Skeletal muscle satellite cell (primary cell): ENCODE data around the gene UTP4.

Source experiments
- H3K27me3 ChIP-seq: 2 replicates; pipeline ENCODE4 v1.7.0; 2013; ENCODE audit warnings: low read length; ENCODE audit not compliant: control insufficient read depth, insufficient read depth
- H3K36me3 ChIP-seq: 2 replicates; pipeline ENCODE4 v1.7.0; 2013; ENCODE audit warnings: mild to moderate bottlenecking, control low read depth, low read length; ENCODE audit not compliant: insufficient read depth
- H3K4me1 ChIP-seq: 2 replicates; pipeline ENCODE4 v1.7.0; 2013; ENCODE audit warnings: low read length; ENCODE audit not compliant: control insufficient read depth, insufficient read depth
- H3K4me2 ChIP-seq: 2 replicates; pipeline ENCODE4 v1.7.0; 2013; ENCODE audit warnings: mild to moderate bottlenecking, low read length
- H3K4me3 ChIP-seq: 2 replicates; pipeline ENCODE4 v1.7.0; 2013; ENCODE audit warnings: low read length
- H3K9ac ChIP-seq: 2 replicates; pipeline ENCODE4 v1.7.0; 2013; ENCODE audit warnings: mild to moderate bottlenecking, low read depth, low read length, moderate library complexity
- H3K9me3 ChIP-seq: replicated peaks from 2 replicates; pipeline ENCODE4 v1.7.0; 2013; ENCODE audit warnings: mild to moderate bottlenecking, control low read depth, low read length

Gene UTP4

GRCh38 chr16:69111876-69112230 is 20.6 kb upstream of the UTP4 start:
- no peak overlapping the region for H3K4me3 ChIP-seq
- H3K27me3 ChIP-seq, result peaks cover 18% of the 10 kb centered on the region
- H3K9me3 ChIP-seq, result no peaks in the 10 kb centered on the region
- peaks cover 25% of the 10 kb centered on the region for H3K36me3 ChIP-seq
- H3K4me1 ChIP-seq, result peaks cover 10% of the 10 kb centered on the region
- no peak overlapping the region for H3K9ac ChIP-seq
- H3K4me2 ChIP-seq, result no peak overlapping the region

GRCh38 chr16:69112285-69113129 is 19.9 kb upstream of the UTP4 start:
- H3K36me3 ChIP-seq, result peaks cover 25% of the 10 kb centered on the region
- peaks cover 4% of the 10 kb centered on the region for H3K4me1 ChIP-seq
- H3K9me3 ChIP-seq, result no peaks in the 10 kb centered on the region
- no peak overlapping the region for H3K9ac ChIP-seq
- H3K4me3 ChIP-seq, result no peak overlapping the region
- H3K27me3 ChIP-seq, result peaks cover 12% of the 10 kb centered on the region
- no peak overlapping the region for H3K4me2 ChIP-seq

- peaks cover 5% of the 10 kb centered on the region for H3K27me3 ChIP-seq
- H3K4me2 ChIP-seq, result no peak overlapping the region
- no peak overlapping the region for H3K9ac ChIP-seq
- peaks cover 25% of the 10 kb centered on the region for H3K36me3 ChIP-seq
- H3K4me3 ChIP-seq, result no peak overlapping the region
- H3K9me3 ChIP-seq, result no peaks in the 10 kb centered on the region
- no peaks in the 10 kb centered on the region for H3K4me1 ChIP-seq
Measured at GRCh38 chr16:69113216-69113615, 19.2 kb upstream of the UTP4 start.

DNA sequence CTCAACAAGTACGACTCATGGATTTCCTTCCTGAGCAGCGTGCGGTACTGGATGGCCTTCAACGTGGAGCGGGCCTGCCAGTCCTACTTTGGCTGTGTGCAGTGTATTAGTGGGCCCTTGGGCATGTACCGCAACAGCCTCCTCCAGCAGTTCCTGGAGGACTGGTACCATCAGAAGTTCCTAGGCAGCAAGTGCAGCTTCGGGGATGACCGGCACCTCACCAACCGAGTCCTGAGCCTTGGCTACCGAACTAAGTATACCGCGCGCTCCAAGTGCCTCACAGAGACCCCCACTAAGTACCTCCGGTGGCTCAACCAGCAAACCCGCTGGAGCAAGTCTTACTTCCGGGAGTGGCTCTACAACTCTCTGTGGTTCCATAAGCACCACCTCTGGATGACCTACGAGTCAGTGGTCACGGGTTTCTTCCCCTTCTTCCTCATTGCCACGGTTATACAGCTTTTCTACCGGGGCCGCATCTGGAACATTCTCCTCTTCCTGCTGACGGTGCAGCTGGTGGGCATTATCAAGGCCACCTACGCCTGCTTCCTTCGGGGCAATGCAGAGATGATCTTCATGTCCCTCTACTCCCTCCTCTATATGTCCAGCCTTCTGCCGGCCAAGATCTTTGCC is 18.0 kb upstream of the UTP4 start:
- Histone ChIP-seq H3K36me3 (peaks cover 35% of the 10 kb centered on the region), H3K9ac (no peak overlapping the region), H3K27me3 (no peaks in the 10 kb centered on the region), H3K4me3 (no peak overlapping the region), H3K4me2 (no peak overlapping the region), H3K9me3 (no peaks in the 10 kb centered on the region), H3K4me1 (no peaks in the 10 kb centered on the region)

- Histone ChIP-seq H3K9ac (no peak overlapping the region), H3K27me3 (no peaks in the 10 kb centered on the region), H3K36me3 (peaks cover 38% of the 10 kb centered on the region), H3K4me1 (no peaks in the 10 kb centered on the region), H3K9me3 (no peaks in the 10 kb centered on the region), H3K4me2 (no peak overlapping the region), H3K4me3 (no peak overlapping the region)
Measured at GRCh38 chr16:69114976-69115355, 17.5 kb upstream of the UTP4 start.

DNA sequence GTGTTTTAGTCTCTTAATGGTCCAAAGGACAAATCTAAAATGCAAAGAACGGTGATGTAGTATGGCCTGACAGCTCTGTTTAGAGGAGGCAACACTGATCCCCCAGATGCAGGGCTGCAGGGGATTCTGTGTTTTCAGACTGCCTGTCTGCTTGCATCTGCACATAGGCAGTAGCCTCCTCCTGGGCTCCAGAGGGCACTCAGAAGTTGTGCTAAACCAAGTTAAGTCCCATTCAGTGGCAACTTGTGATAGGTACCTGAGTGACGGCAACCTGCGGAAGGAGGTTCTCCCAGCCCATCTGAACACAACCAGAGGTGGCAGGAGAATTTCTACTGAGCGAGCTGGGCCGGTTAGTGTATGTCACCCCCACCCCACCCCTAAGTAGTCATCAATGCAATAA is 17.1 kb upstream of the UTP4 start:
- H3K9ac ChIP-seq, result no peak overlapping the region
- H3K27me3 ChIP-seq, result no peaks in the 10 kb centered on the region
- H3K4me1 ChIP-seq, result no peaks in the 10 kb centered on the region
- H3K4me2 ChIP-seq, result no peak overlapping the region
- peaks cover 42% of the 10 kb centered on the region for H3K36me3 ChIP-seq
- no peak overlapping the region for H3K4me3 ChIP-seq
- no peaks in the 10 kb centered on the region for H3K9me3 ChIP-seq

DNA sequence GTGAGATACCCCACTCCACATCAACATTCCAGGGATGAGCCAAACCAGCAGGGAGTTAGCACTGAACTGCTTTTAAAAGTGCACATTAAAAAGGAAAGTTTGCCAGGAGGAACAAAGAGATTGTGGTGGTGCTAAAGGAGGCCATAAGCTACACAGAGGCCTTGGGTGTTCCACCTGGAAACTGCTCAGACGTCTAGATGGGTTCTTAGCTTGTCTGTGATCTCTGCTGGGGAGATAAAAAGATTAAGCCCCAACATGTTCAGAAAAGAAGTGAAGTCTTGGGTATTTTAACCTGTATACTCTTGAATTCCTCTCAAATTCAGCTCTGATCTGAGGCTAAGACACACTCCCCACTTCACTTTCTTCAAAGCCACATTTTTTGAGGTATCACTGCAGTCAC is 16.6 kb upstream of the UTP4 start:
- no peaks in the 10 kb centered on the region for H3K9me3 ChIP-seq
- H3K9ac ChIP-seq, result no peak overlapping the region
- no peak overlapping the region for H3K4me2 ChIP-seq
- H3K36me3 ChIP-seq, result peaks cover 43% of the 10 kb centered on the region
- H3K27me3 ChIP-seq, result no peaks in the 10 kb centered on the region
- no peaks in the 10 kb centered on the region for H3K4me1 ChIP-seq
- no peak overlapping the region for H3K4me3 ChIP-seq

DNA sequence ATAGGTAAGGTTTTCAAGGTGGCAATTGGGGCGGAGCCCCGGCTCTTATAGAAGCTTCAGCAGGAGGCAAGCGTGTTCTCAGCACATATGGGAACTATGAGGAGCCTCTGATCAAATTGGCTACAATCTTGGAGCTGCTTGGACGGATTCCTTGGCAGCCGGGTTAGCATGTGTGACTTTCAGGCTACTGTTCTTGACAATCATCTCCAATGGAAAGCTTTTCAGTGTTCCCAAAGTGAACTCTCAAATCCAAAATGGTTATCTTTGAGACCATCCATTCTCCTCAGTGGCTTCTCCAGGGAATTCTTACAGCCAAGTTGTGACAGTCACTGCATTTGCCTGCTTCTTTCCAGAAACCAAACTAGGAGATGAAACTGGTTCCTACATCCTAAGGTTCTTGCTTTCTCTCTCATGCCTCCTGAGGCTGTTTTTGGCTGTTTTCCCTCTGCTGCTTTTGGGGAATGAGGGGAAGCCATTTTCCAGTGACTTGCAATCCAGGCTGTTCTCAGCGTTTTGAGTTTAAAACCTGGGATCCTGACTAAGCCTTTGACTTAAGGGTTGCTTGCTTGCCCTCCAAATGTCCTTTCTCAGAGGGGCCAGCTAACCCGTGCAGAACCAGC is 16.1 kb upstream of the UTP4 start:
- Histone ChIP-seq H3K9me3 (no peaks in the 10 kb centered on the region), H3K4me2 (no peak overlapping the region), H3K9ac (no peak overlapping the region), H3K36me3 (peaks cover 48% of the 10 kb centered on the region), H3K4me1 (no peaks in the 10 kb centered on the region), H3K27me3 (no peaks in the 10 kb centered on the region), H3K4me3 (no peak overlapping the region)

GRCh38 chr16:69116906-69117305 is 15.5 kb upstream of the UTP4 start:
- Histone ChIP-seq H3K36me3 (peaks cover 48% of the 10 kb centered on the region), H3K9ac (no peak overlapping the region), H3K27me3 (no peaks in the 10 kb centered on the region)

GRCh38 chr16:69118468-69118867 is 14.0 kb upstream of the UTP4 start:
- H3K36me3 ChIP-seq, result peaks cover 48% of the 10 kb centered on the region
- H3K4me3 ChIP-seq, result no peak overlapping the region

More at GRCh38 chr16:69116906-69117305, 15.5 kb upstream of the UTP4 start:
- Histone ChIP-seq H3K4me3 (no peak overlapping the region), H3K9me3 (no peaks in the 10 kb centered on the region), H3K4me1 (no peaks in the 10 kb centered on the region), H3K4me2 (no peak overlapping the region)

DNA sequence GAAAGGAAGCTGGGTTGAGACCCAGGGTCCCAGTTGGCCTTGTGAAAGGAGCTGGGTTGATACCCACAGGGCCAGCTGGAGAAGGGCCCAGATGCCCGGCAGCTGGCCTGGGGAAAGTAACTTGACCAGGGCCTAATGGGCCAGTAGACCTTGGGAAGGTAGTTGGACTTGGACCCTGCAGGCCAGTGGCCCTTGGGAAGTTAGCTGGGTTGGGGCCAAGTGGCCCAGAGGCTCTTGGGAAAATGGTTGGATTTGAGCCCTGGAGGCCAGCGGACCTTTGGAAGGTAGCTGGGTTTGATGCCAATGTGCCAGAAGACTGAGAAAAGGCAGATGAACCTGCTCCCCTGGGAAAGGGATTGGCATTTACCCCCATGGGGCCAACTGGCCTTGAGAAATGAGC is 13.5 kb upstream of the UTP4 start:
- no peak overlapping the region for H3K4me3 ChIP-seq
- no peaks in the 10 kb centered on the region for H3K4me1 ChIP-seq
- H3K27me3 ChIP-seq, result no peaks in the 10 kb centered on the region
- H3K9me3 ChIP-seq, result no peaks in the 10 kb centered on the region
- H3K36me3 ChIP-seq, result peaks cover 46% of the 10 kb centered on the region
- H3K4me2 ChIP-seq, result no peak overlapping the region
- no peak overlapping the region for H3K9ac ChIP-seq

More at GRCh38 chr16:69118468-69118867, 14.0 kb upstream of the UTP4 start:
- Histone ChIP-seq H3K9ac (no peak overlapping the region), H3K9me3 (no peaks in the 10 kb centered on the region), H3K4me1 (no peaks in the 10 kb centered on the region), H3K27me3 (no peaks in the 10 kb centered on the region), H3K4me2 (no peak overlapping the region)
